Kidney (tissue), 14 donors: ENCODE measurements around the gene SLC25A26. TPM values are rescaled to one million over a fixed set of nuclear protein-coding genes. Genes with fewer than 3 reads are reported as not detected.

Experiments used
- DNase-seq, 5 donors: peaks; one replicate each; pipeline ENCODE4 v3.0.0-alpha.2; 2013 to 2020
- FAIRE-seq: peaks from 2 replicates; lab custom pipeline; 2012; peaks lifted over from hg19 to GRCh38; lab: Jason Lieb, UNC
- H3K27ac ChIP-seq, 2 donors: one replicate each; pipeline ENCODE4 v1.7.0; 2013; ENCODE audit warnings: low read depth in 2 of 2, low read length in 2 of 2, inconsistent platforms in 1 of 2
- H3K27me3 ChIP-seq: one replicate; pipeline ENCODE4 v1.7.1; 2013; ENCODE audit warnings: low read length, inconsistent platforms; ENCODE audit not compliant: control insufficient read depth, insufficient read depth
- H3K36me3 ChIP-seq, 3 donors: one replicate each; pipeline versions ENCODE4 v1.7.0 to v1.7.1; 2013; ENCODE audit warnings: low read length in 3 of 3, control low read depth in 1 of 3, inconsistent platforms in 1 of 3; ENCODE audit not compliant: insufficient read depth in 3 of 3, control insufficient read depth in 2 of 3
- H3K4me1 ChIP-seq, 3 donors: one replicate each; pipeline versions ENCODE4 v1.7.0 to v1.7.1; 2013; ENCODE audit warnings: low read length in 3 of 3, inconsistent platforms in 1 of 3, low read depth in 1 of 3; ENCODE audit not compliant: control insufficient read depth in 2 of 3, insufficient read depth in 2 of 3
- H3K4me3 ChIP-seq, 3 donors: one replicate each; pipeline versions ENCODE4 v1.7.0 to v1.8.1; 2013; ENCODE audit warnings: low read length in 3 of 3, control low read depth in 1 of 3, inconsistent platforms in 1 of 3
- H3K9ac ChIP-seq, 3 donors: one replicate each; pipeline versions ENCODE4 v1.7.0 to v1.7.1; 2013; ENCODE audit warnings: low read length in 3 of 3, control low read depth in 1 of 3, inconsistent platforms in 1 of 3
- H3K9me3 ChIP-seq, 3 donors: one replicate each; pipeline versions ENCODE4 v1.7.0 to v1.7.1; 2013; ENCODE audit warnings: low read length in 3 of 3, control low read depth in 1 of 3, inconsistent platforms in 1 of 3; ENCODE audit not compliant: control insufficient read depth in 2 of 3, insufficient read depth in 1 of 3
- intact Hi-C: fragments of 100-400 bp; cut with DNase I; formaldehyde crosslinking; loops from one replicate; pipeline ENCODE4 v1.11.1; 2022
- polyA plus RNA-seq: library from polyadenylated mRNA; stranded (reverse); fragments of 350-450 nt; fragmentation: Illumina TruSeq; extraction: RNeasy Lipid Tissue Mini Kit (QIAGEN cat#74804); gene quantifications from one replicate; pipeline ENCODE4 v1.2.3, GENCODE V29; 2014; ENCODE audit warnings: low read depth, low replicate concordance; ENCODE audit not compliant: insufficient read depth
- total RNA-seq: library from RNA; stranded (reverse); fragmentation: NEBNext Ultra II Directional; extraction: Animal tissue kit (Norgen Biotek cat#: 25700); gene quantifications from one replicate; pipeline ENCODE4 v1.2.1, GENCODE V29; 2021
- TF ChIP-seq, protein P1 (sequence below): IDR thresholded peaks from 3 replicates; pipeline ENCODE4 v1.5.1; 2012; ENCODE audit warnings: mild to moderate bottlenecking, moderate library complexity, borderline replicate concordance; ENCODE audit not compliant: insufficient read depth; ENCODE audit errors: extremely low read depth
- donor health status: control.
- donor health status: control.
- donor health status: control.
- donor health status: control.
- donor health status: control.
- donor health status: DM: yes; HTN: yes; CAD: no.
- donor health status: Normal renal cell carcinoma (clear cell type).

SLC25A26 gene
- total and polyA plus RNA-seq, 2 donors from 2014 or later, result 23.9 to 25.4 TPM

DNA sequence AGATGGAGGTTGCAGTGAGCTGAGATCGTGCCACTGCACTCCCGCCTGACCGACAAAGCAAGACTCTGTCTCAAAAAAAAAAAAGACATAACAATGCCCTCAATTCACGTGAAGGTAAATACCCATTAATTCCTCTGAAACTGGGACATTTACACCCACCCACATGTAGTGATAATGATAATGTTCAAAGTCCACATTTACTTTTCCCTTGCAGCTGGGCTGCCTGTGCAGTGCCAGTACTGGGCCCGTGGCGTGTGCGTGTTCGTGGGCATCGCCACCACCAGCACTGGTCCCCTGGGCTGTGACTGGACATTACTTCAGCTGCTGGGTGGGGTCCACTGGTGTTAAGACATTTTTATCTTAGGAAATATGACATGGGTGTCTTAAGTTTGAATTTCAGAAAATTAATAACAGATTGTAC, 123.6 kb downstream of the SLC25A26 start:
- no peak for FAIRE-seq
- no peak for DNase-seq
- H3K4me1 ChIP-seq, result no peaks in the 10 kb centered on the region
- intact Hi-C loops, result no loop called here
- no peak overlapping the region for H3K27ac ChIP-seq
- TF ChIP-seq, protein P1, sequence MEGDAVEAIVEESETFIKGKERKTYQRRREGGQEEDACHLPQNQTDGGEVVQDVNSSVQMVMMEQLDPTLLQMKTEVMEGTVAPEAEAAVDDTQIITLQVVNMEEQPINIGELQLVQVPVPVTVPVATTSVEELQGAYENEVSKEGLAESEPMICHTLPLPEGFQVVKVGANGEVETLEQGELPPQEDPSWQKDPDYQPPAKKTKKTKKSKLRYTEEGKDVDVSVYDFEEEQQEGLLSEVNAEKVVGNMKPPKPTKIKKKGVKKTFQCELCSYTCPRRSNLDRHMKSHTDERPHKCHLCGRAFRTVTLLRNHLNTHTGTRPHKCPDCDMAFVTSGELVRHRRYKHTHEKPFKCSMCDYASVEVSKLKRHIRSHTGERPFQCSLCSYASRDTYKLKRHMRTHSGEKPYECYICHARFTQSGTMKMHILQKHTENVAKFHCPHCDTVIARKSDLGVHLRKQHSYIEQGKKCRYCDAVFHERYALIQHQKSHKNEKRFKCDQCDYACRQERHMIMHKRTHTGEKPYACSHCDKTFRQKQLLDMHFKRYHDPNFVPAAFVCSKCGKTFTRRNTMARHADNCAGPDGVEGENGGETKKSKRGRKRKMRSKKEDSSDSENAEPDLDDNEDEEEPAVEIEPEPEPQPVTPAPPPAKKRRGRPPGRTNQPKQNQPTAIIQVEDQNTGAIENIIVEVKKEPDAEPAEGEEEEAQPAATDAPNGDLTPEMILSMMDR, result no peak
- no peaks in the 10 kb centered on the region for H3K9me3 ChIP-seq
- no peaks in the 10 kb centered on the region for H3K27me3 ChIP-seq
- no peak overlapping the region for H3K4me3 ChIP-seq
- H3K9ac ChIP-seq, result no peak overlapping the region
- H3K36me3 ChIP-seq, result no peaks in the 10 kb centered on the region

DNA sequence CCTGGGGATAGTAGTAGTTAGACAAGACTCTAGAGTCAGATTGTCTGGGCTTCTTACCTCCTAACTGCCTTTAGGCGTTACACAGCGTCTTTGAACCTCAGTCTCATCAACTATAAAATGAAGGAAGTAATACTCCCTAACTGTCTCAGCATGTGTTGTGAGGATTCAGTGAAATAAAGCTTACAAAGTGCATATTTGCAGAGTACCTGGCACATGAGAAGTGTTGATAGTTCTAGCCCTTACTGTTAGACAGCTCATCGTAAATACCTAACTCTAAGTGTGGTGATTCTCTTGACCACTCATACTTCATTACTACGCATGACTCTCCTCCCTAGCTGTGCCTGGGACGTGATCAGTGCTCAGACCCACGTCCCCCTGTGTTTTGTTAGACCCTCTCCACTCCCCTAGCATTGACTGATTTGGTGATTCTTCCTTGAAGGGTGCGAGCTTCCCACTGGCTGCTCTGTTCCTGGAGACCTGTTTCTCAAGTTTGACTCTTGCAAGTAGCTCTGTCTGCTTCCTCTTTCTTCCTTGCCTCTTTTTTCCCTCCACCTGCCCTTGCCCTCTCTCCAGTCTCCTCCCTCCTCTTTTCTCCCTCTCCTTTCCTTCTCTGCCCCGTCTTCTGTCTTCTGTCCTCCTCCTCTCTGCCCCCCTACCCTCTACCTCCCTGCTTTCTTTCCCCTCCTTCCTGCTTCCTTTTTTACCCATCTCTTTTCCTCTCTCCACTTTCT, 124.2 kb downstream of the SLC25A26 start:
- Histone ChIP-seq H3K27ac (no peak overlapping the region), H3K4me1 (no peaks in the 10 kb centered on the region), H3K4me3 (no peak overlapping the region), H3K9me3 (no peaks in the 10 kb centered on the region), H3K36me3 (no peaks in the 10 kb centered on the region), H3K9ac (no peak overlapping the region), H3K27me3 (no peaks in the 10 kb centered on the region)
- DNase-seq (no peak), FAIRE-seq (no peak)
- intact Hi-C loops, result no loop called here
- TF ChIP-seq, protein P1, result no peak

DNA sequence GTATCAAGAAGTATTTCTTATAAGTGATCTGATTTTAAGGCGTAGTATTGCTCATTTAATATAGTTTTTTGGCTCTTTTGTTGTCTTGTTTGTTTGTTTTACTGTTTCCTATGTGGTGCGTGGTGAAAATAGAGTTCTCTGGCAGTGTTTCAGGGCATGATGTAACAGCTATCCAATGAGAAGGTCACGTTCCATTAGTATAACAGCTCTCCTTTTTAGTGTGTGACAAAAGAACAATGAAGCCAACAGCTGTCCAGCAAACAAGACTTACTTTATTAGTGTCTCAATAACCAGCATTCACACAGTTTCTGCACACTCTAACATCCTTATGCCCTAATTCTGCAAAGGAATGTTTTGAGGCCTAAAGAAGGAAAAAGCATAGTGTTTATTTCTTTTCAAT, 127.9 kb downstream of the SLC25A26 start:
- Histone ChIP-seq H3K9ac (no peak overlapping the region), H3K9me3 (no peaks in the 10 kb centered on the region), H3K4me3 (no peak overlapping the region), H3K4me1 (peaks cover 0 to 4% (median 0%) of the 10 kb centered on the region in 3 donors), H3K27ac (no peak overlapping the region), H3K36me3 (no peaks in the 10 kb centered on the region), H3K27me3 (no peaks in the 10 kb centered on the region)
- intact Hi-C loops, result no loop called here
- no peak for FAIRE-seq
- TF ChIP-seq, protein P1, result no peak
- DNase-seq, result no peak
